ENCODE measurements around the gene MATN1.

The MATN1 gene

DNA sequence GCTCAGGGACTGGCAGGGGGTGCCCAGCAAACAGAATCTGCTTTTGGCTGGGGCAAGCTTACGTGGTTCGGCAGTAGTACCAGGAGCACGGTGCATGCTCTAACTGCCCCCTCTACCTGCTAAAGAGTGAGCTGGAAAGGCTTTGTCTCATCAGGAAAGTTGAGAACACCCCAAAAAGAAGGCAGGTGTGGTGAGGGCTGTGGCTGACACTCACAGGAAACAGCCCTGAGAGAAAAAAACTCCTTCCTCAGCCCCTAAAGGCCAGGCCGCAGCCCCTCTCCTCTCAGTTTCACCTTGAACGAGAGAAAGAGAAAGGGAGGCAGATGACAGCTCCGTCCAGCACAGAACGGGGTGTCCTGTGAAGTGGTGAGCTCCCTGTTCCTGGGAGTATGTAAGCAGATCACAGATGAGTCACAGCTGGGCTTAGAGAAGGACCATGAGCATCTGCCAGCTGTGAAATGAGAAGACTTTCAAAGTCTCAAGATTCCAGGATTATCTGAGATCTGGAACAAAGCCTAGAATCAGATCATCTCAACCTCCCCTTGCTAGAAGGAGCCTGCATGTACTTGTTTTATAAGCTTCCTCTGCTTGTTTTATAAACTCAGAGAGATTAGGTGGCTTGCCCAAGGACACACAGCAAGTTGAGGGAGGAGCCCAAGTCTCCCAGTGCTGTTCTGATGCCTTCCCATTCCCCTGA lies 20.8 kb upstream of the MATN1 start:
- no peak for DNase-seq

- DNase-seq = peak; percentile 85 to 91
Observed at GRCh38 chr1:30743584-30744059, 20.2 kb upstream of the MATN1 start.

- DNase-seq = no peak
Observed at GRCh38 chr1:30742963-30743559, 19.7 kb upstream of the MATN1 start.

GRCh38 chr1:30742300-30742962 lies 19.0 kb upstream of the MATN1 start:
- DNase-seq = no peak

- peak in 1 of 2 donors; percentile 46 for DNase-seq
Observed at GRCh38 chr1:30741239-30741894, 18.0 kb upstream of the MATN1 start.

DNA sequence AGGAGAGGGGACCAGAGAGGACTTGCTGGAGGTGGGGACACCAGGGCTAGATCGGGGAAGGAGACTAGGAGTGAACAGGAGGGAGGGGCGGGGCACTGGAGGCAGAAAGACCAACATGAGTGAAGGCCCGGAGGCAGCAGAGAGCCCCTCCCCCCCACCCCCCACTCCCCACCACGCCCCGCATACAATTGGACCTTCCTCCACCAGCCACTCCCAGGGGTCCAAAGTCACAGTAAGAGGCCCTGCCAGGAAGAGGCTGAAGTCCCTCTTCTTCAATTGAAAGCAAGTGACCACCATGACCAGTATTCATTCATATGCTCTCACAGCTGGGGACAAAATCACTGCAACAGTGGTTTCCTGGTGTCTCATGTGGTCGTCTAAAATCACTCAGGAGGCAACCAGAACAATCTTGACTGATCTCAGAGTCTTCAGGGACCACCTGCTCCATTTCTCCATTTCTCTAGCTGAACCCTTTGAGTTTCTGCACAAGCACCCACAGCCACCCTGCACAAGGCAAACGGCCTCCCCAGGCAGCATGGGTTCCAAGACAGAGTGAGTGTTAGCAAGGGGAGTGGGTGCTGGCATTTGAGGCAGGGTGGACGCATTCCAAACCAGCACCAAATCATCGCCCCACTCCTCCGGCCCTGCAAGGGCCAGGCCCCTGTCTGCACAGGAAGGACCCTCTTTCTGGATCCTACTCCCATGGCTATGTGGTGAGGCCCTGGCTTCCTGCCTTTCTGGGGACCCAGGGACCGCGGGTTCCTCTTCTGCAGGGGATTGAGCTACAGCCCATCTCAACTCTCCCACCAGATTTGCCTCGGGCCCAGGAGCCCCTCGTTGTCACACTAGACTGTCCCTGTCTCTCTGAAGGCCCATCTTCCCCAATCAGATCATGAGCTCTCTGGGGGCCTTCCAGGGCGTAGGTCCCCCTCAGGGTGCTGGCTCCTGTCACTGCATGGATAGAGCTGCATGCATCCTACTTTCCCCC lies 17.2 kb upstream of the MATN1 start:
- no peak for DNase-seq

- no peak for DNase-seq
Observed at GRCh38 chr1:30739601-30740000, 16.2 kb upstream of the MATN1 start.

- DNase-seq = no peak
Observed at GRCh38 chr1:30738715-30739559, 15.6 kb upstream of the MATN1 start.

DNA sequence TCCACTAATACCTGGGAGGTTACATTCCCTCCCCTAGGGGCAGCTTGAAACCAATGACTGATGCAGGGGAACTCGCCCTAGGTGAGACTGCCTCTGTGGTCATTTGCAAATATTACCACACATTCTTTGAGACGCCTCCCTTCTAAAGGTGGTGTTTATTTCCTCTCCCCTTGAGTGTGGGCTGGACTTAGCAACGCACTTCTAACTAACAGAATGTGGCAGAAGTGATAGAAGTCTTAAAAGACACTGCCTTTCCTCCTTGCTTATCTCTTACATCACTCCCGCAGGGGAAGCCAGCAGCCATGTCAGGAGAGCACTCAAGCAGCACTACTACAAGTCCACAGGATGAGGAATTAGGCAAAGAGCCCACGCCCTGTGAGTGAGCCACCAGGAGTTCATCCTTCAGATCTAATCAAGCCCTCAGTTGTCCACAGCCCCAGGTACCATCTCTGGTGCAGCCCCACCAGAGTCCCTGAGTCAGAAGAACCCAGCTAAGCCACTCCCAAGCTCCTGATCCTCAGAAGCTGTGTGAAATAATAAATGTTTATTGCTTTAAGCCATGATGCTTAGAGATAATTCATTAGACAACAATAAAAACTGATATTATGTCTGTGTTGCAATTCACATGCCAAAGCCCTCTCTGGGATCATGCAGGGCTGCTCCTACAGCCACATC lies 14.8 kb upstream of the MATN1 start:
- DNase-seq = no peak

DNA sequence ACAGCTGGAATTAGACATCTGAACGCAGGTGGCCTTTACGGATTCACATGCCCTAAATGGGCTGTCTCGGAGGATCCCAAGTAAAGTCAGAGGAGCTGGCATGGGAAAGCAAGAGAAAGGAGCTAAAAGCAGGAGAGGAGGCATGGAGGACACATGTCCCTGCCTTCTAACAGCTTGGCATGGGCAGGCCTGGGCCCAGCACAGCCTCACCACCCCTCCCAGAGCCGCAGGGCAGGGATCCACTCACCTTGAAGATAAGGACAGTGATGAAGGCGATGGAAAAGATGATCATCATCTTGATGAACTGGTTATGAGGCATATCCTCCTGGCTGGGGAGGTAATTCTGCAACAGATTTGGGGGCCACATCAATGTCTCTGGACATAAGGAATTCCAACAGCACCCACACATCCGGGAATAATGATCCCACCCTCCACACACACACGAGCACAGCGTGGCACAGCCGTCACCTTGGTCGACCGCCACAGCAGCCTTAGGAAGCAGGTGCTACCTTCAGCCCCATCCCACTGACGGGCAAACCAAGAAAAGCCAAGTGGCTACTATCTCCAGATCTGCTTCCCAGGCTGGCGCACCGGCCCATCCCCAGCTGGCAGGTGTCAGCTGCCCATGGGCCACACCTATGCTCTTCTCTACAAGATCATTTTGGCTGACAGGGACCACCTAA lies 14.1 kb upstream of the MATN1 start:
- DNase-seq = no peak

DNA sequence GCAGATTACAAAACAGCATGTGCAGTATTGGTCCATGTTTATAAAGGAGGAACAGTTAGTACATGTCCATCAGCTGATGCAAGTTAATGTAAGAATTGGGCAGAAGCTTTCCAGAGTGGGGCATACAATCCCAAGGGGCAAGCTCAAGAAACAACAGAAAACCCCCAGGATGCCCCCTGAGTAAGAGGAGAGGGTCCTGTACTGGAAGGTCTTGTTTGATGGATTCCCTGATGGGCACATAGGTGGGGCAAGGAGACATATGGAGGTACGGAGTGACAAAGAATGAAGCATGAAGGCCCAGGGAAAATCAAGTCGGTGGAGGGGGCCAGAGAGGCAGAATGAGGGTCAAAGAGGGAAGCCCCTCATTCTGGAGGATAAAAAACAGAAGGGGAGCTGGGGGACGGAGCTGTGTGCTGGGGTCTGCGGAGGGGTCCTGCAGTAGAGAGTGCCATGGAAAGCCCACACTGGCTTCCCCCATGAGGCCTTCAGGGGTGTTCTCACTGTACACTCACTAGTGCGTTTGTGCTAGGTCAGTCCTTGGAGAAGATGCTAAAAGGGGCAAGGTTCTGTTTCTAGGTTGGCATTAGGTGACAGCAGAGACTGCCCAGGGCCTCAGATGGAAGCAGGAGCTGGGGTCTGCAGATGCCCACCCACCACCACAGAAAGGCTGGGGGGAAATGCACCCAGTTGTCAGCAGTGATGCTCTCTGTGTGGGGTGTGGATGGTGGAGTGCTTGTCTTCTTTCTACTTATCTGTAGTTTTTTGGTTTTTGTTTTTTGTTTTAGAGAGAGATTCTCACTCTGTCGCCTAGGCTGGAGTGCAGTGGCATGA lies 12.5 kb upstream of the MATN1 start:
- no peak for DNase-seq

GRCh38 chr1:30735124-30735523 lies 11.7 kb upstream of the MATN1 start:
- DNase-seq = no peak

- DNase-seq = no peak
Observed at GRCh38 chr1:30734580-30734979, 11.2 kb upstream of the MATN1 start.

DNA sequence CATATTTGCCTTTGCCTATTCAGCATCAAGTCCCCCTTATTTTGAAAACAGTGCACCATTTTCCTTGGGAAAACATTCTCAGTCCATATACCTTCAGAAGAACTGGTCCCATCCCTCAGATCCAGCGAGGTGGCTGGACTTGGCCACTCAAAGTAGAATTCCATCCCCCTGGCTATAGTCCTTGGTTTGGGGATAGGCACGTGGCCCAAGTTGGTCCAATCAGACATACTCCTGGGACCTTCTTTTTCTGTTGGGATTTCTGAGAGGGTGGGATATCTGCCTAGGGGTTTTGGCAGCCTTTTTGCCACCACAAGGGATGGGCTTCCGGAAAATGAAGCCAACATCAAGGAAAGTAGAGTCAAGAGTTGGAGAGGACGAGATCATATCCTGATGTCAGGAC lies 10.7 kb upstream of the MATN1 start:
- DNase-seq = no peak

DNA sequence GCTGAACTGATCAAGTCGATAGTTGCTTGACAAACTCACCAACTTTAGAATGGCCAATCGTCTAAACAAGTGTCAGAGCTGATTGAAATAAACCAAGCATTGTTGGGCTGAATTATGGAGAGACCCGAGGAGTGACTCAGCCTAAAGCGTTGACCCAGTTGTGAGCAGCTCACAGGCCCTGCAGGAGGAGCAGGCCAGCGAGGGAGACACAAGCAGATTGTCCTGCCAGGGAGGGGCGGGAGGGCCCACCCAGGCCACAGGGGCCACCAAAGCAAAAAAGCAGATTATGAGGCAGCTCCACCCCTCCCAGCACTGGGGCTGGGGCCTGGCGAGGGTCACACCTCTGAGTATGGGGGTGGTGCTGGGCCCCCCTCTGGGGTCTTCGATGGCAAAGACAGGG lies 10.1 kb upstream of the MATN1 start:
- DNase-seq = no peak

GRCh38 chr1:30732277-30732996 lies 9.1 kb upstream of the MATN1 start:
- DNase-seq = peak in 1 of 2 donors; percentile 48

DNA sequence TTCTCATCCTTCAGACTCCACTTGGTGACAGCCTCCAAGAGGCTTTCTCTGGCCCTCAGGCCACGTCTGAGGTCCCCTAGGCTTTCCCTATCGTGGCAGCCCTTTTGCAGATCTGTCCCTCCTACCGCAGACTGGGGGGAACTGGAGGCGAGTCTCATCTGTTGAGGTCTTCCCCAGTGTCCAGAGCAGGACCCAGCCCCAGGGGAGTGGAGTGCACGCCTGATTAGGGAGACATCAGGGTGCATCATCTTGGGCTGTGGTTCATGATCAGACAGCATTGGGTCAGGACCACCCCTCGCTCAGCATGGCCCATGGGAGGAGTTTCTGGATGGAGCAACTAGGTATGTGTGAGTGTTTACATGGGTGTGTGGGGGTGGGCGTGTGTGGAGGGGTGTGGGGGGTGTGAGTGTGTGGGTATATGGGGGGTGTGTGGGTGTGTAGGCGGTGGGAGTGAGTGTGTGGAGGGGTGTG lies 8.5 kb upstream of the MATN1 start:
- DNase-seq = no peak
